Inferior parietal cortex (tissue), 1 donor: ENCODE measurements around the gene LRRC8C.

Experiments
- DNase-seq: peaks from one replicate; pipeline ENCODE4 v3.0.0-alpha.2; 2016; ENCODE audit errors: extremely low spot score

Gene LRRC8C

GRCh38 chr1:89732643-89733222 lies 99.8 kb downstream of the LRRC8C start:
- DNase-seq: no peak

GRCh38 chr1:89733748-89734147 lies 100.8 kb downstream of the LRRC8C start:
- DNase-seq: no peak

GRCh38 chr1:89734442-89734841 lies 101.5 kb downstream of the LRRC8C start:
- no peak for DNase-seq

DNA sequence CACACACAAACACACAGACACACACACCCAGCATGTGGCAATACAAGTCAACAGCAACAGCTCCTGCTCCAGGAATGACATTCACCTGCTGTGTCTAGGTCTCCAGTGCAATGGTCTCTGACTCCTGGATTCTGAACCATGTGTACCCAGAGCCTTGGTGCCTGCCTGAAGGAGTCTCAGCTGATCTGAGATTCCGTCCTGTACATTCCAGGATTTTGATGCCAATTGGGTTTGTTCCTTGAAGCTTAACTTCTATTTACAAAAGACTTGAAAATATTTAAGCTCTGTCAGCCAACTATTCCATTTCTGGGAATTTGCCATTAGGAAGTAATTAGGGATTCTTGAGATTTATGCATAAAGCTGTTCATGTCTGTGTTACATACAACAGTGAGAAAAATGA lies 102.6 kb downstream of the LRRC8C start:
- DNase-seq: no peak

GRCh38 chr1:89736937-89737733 lies 104.2 kb downstream of the LRRC8C start:
- DNase-seq: no peak

DNA sequence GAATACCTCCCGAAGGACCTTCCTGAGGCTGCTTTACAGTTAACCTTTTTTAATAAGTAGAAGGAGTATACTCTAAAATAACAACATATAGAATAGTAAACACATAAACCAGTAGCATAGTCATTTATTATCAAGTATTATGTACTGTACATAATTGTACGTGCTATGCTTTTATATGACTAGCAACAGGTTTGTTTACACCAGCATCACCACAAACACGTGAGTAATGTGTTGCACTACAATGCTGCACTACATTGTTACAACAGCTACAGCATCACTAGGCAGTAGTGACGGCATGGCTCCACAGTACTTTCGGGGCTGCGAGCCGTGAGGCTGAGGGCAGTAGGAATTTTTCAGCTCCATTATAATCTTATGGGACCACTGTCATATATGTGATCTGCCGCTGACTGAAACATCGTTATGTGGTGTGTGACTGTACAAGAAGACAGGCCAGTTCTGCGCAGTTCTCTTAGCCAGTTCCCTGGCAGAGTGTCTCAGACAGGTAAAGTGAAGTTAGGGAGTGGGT lies 105.1 kb downstream of the LRRC8C start:
- no peak for DNase-seq

GRCh38 chr1:89739013-89739843 lies 106.3 kb downstream of the LRRC8C start:
- DNase-seq: no peak

GRCh38 chr1:89739844-89740216 lies 106.9 kb downstream of the LRRC8C start:
- DNase-seq: no peak

DNA sequence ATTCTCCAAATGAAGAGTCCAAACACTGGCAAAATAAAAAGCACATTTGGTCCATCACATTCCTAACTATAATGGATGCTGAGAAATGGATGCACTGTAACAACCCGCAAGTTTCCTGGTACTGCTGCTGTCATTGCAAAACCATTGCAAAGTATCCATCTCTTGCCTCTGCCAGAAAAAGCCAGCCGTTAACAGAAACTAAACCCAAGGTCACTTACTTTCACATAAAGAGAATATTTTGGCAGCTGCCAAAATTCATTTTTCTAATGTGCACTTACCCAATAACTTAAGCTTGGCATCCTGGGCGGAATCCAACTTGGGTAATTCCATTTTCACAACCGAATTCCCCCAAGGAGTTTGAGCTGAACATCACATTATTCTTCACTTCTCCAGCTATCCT lies 110.9 kb downstream of the LRRC8C start:
- no peak for DNase-seq

- no peak for DNase-seq
Observed at GRCh38 chr1:89746424-89747149, 113.7 kb downstream of the LRRC8C start.

GRCh38 chr1:89753761-89754160 lies 120.8 kb downstream of the LRRC8C start:
- no peak for DNase-seq

- DNase-seq: no peak
Observed at GRCh38 chr1:89754518-89754917, 121.6 kb downstream of the LRRC8C start.

GRCh38 chr1:89755591-89755990 lies 122.7 kb downstream of the LRRC8C start:
- DNase-seq: no peak

- DNase-seq: no peak
Observed at GRCh38 chr1:89757532-89757931, 124.6 kb downstream of the LRRC8C start.

GRCh38 chr1:89758156-89758555 lies 125.2 kb downstream of the LRRC8C start:
- no peak for DNase-seq

DNA sequence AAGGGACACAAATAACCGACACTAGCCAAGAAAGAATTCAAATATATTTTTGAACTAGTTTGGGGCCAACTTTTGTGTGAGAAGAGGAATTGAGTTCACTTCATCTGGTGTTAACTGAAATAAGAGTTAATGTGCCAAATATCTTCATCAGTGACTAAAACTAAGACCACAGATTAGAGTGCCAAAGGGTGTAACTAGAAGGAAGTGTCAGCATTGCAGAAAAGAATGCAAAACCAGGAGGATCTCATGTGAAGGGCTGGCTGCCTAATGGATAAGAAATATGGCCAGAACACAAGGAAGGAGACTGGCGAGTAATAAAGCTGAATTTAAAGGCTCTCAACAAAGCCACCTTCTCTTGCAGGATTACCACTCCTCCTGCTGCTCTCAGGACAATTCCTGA lies 126.1 kb downstream of the LRRC8C start:
- no peak for DNase-seq

GRCh38 chr1:89760496-89760895 lies 127.6 kb downstream of the LRRC8C start:
- no peak for DNase-seq

- DNase-seq: no peak
Observed at GRCh38 chr1:89761338-89761737, 128.4 kb downstream of the LRRC8C start.

DNA sequence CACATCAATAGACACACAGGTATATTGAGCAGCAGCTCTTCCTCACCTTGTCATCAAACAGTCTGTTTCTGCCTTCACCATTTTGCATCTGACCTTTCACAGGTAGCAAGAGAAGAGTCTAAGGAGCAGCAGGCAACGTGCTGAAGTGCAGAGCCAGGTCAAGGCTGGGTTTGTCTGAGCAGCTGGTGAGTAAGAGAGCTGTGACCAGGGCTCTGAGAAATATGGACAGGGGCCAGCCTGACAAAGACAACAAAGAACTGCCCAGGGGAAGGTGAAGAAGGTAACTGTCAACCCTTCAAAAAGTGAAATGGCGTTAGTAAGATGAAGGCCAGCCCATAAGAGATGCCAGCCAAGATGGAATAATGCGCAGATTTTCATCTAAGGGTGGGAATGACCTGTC lies 129.0 kb downstream of the LRRC8C start:
- no peak for DNase-seq

DNA sequence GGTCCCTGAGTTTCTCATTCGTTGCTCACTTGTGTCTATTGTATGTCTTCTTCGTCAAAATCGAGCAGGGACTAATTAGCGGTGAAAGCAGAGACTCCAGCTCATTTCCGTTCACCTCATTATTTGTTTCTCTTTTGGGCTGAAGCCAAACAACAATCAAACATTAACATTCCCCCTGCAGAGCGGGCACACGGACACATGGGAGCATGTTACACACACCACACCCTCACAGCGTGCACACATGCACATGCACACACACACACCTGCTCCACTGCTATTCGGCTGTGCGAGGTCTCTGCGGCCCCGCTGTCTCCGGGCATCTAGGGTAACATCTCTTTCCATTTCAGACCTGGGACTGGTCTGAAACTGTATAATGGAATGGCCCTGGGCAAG lies 129.5 kb downstream of the LRRC8C start:
- DNase-seq: no peak

GRCh38 chr1:89762779-89763648 lies 130.1 kb downstream of the LRRC8C start:
- DNase-seq: peak; percentile 91
